Body of pancreas (tissue), 4 donors: ENCODE data around the gene METAP1.

ENCODE experiments used
- CTCF ChIP-seq, 7 experiments: fragments of 450-650 bp in 4 of 7; fragments of 200-600 bp in 3 of 7; sonication (generic) in 3 of 7; IDR thresholded peaks; one replicate each; pipeline ENCODE4 v1.5.1; 2016 to 2019; ENCODE audit warnings: antibody characterized with exemption in 7 of 7
- POLR2A ChIP-seq, 3 donors: fragments of 450-650 bp; IDR thresholded peaks; one replicate each; pipeline ENCODE4 v1.6.1; 2016; ENCODE audit warnings: antibody characterized with exemption in 3 of 3, mild to moderate bottlenecking in 2 of 3

- TF ChIP-seq CTCF (IDR thresholded peaks at IDR 0.05) = no peak
- TF ChIP-seq POLR2A (IDR thresholded peaks at IDR 0.05) = no peak
These were observed 103.8 kb downstream of the METAP1 start for GRCh38 chr4:99099311-99099710.
